PC-3 (cell line): ENCODE results near the gene MSH3. TPM values are rescaled to one million over a fixed set of nuclear protein-coding genes. Genes with fewer than 3 reads are reported as not detected.

Source experiments
- ATAC-seq: fragments of 200-7000 bp; cut with Tn5 transposase; 2 replicates; pipeline ENCODE4 v1.9.1; 2020; ENCODE audit warnings: mild to moderate bottlenecking, moderate library complexity
- BruUV-seq: library from RNA; stranded (reverse); fragments of 400-500 nt; replicated peaks from 2 replicates; lab custom pipeline; 2021; lab: Mats Ljungman, UMichigan
- CTCF ChIA-PET: fragments of 300-600 bp; sonication (Branson Sonifier 250); formaldehyde crosslinking; loops from one replicate; lab custom pipeline; 2022; ENCODE audit warnings: antibody characterized with exemption; lab: Charles Lee
- POLR2A ChIA-PET: fragments of 300-600 bp; sonication (Branson Sonifier 250); formaldehyde crosslinking; loops from one replicate; lab custom pipeline; 2022; ENCODE audit warnings: antibody characterized with exemption; ENCODE audit not compliant: unreplicated experiment; lab: Charles Lee
- DNase-seq: peaks from one replicate; pipeline ENCODE4 v3.0.0-alpha.2; 2015
- H2AFZ ChIP-seq: fragments of 300-600 bp; sonication (generic); 2 replicates; pipeline ENCODE4 v1.6.0; 2016; ENCODE audit warnings: antibody characterized with exemption, low read length
- H3F3A ChIP-seq: fragments of 300-600 bp; sonication (generic); one replicate; pipeline ENCODE4 v1.6.0; 2017; ENCODE audit warnings: antibody characterized with exemption, low read length, control low read depth, mild to moderate bottlenecking; ENCODE audit not compliant: unreplicated experiment
- H3K27ac ChIP-seq: fragments of 300-600 bp; sonication (generic); 2 replicates; pipeline ENCODE4 v1.5.1; 2016; ENCODE audit warnings: mild to moderate bottlenecking, low read length
- H3K27me3 ChIP-seq: fragments of 300-600 bp; sonication (generic); 2 replicates; pipeline ENCODE4 v1.6.1; 2016; ENCODE audit warnings: low read length, mixed read lengths
- H3K36me3 ChIP-seq: fragments of 300-600 bp; sonication (generic); 2 replicates; pipeline ENCODE4 v1.6.1; 2016; ENCODE audit warnings: low read depth, mixed run types, low read length, mixed read lengths
- H3K4me1 ChIP-seq: fragments of 300-600 bp; sonication (generic); 2 replicates; pipeline ENCODE4 v1.5.1; 2016; ENCODE audit warnings: low read length; ENCODE audit not compliant: insufficient read depth
- H3K4me2 ChIP-seq: fragments of 300-600 bp; sonication (generic); 2 replicates; pipeline ENCODE4 v1.6.0; 2016; ENCODE audit warnings: low read length
- H3K4me3 ChIP-seq: fragments of 300-600 bp; sonication (generic); 2 replicates; pipeline ENCODE4 v1.5.1; 2016; ENCODE audit warnings: mild to moderate bottlenecking, low read length, mixed read lengths
- H3K79me2 ChIP-seq: fragments of 300-600 bp; sonication (generic); 2 replicates; pipeline ENCODE4 v1.6.1; 2017; ENCODE audit warnings: low read length, mixed read lengths
- H3K9ac ChIP-seq: fragments of 300-600 bp; sonication (generic); 2 replicates; pipeline ENCODE4 v1.6.0; 2016; ENCODE audit warnings: mild to moderate bottlenecking, low read length
- H3K9me2 ChIP-seq: fragments of 300-600 bp; sonication (generic); replicated peaks from 2 replicates; pipeline ENCODE4 v1.6.1; 2016; ENCODE audit warnings: mixed run types, low read length, mixed read lengths
- H3K9me3 ChIP-seq: fragments of 300-600 bp; sonication (generic); 2 replicates; pipeline ENCODE4 v1.6.1; 2016; ENCODE audit warnings: low read length, mixed read lengths
- H4K20me1 ChIP-seq: fragments of 300-600 bp; sonication (generic); 2 replicates; pipeline ENCODE4 v1.6.1; 2016; ENCODE audit warnings: low read length, mixed read lengths
- EZH2 ChIP-seq: fragments of 300-600 bp; sonication (generic); IDR thresholded peaks from one replicate; pipeline ENCODE4 v1.6.1; 2017; ENCODE audit warnings: antibody characterized with exemption, mild to moderate bottlenecking, low read length; ENCODE audit not compliant: unreplicated experiment
- EZH2phosphoT487 ChIP-seq: fragments of 300-600 bp; sonication (generic); IDR thresholded peaks from 2 replicates; pipeline ENCODE4 v1.6.1; 2018; ENCODE audit warnings: mild to moderate bottlenecking, antibody characterized with exemption, low read length, borderline replicate concordance
- intact Hi-C: fragments of 100-400 bp; cut with micrococcal nuclease; formaldehyde crosslinking; loops from 2 replicates; pipeline ENCODE4 v1.9.0; 2023
- total RNA-seq: library from RNA; depleted of rRNA; stranded (reverse); fragments of >200 nt; gene quantifications from 2 replicates; pipeline ENCODE4 v1.2.3, GENCODE V29; 2014
- TF ChIP-seq, protein P1 (sequence below): fragments of 300-600 bp; sonication (generic); conservative IDR thresholded peaks from 2 replicates; pipeline ENCODE4 v1.5.1; 2017; ENCODE audit warnings: antibody characterized with exemption, low read depth, mild to moderate bottlenecking, low read length

The MSH3 gene
- total RNA-seq, 1 experiment from 2014 or later = 9.0 TPM

DNA sequence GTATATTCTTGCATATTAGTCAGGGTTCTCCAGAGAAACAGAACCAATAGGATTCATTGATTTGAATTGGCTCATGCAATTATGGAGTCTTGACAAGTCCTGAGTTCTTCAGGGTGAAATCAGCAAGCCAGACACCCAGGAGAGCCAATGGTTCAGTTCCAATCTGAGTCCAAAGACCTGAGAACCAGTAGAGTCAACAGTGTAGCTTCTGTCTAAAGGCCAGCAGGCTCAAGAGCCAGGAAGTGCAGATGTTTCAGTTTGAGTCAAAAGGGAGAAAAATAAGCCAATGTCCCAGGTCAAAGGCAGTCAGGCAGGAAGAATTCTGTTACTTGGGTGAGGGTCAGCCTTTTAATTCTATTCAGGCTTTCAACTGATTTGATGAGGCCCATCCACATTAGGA lies 46.6 kb upstream of the MSH3 start:
- ChIA-PET POLR2A (no interaction called here), CTCF (no interaction called here)
- no peak overlapping the region for H2AFZ ChIP-seq
- no peak for DNase-seq
- TF ChIP-seq, protein P1, sequence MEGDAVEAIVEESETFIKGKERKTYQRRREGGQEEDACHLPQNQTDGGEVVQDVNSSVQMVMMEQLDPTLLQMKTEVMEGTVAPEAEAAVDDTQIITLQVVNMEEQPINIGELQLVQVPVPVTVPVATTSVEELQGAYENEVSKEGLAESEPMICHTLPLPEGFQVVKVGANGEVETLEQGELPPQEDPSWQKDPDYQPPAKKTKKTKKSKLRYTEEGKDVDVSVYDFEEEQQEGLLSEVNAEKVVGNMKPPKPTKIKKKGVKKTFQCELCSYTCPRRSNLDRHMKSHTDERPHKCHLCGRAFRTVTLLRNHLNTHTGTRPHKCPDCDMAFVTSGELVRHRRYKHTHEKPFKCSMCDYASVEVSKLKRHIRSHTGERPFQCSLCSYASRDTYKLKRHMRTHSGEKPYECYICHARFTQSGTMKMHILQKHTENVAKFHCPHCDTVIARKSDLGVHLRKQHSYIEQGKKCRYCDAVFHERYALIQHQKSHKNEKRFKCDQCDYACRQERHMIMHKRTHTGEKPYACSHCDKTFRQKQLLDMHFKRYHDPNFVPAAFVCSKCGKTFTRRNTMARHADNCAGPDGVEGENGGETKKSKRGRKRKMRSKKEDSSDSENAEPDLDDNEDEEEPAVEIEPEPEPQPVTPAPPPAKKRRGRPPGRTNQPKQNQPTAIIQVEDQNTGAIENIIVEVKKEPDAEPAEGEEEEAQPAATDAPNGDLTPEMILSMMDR = no peak
- TF ChIP-seq EZH2 = no peak
- ATAC-seq = no peak
- no peaks in the 10 kb centered on the region for H3F3A ChIP-seq
- H3K9me2 ChIP-seq = no peaks in the 10 kb centered on the region
- no peaks in the 10 kb centered on the region for H3K4me1 ChIP-seq
- no peak overlapping the region for H3K27ac ChIP-seq
- BruUV-seq = no TSS peak
- H3K4me3 ChIP-seq = no peak overlapping the region
- no peak overlapping the region for H3K9ac ChIP-seq
- no peaks in the 10 kb centered on the region for H4K20me1 ChIP-seq
- no peaks in the 10 kb centered on the region for H3K79me2 ChIP-seq
- intact Hi-C loops = no loop called here
- H3K27me3 ChIP-seq = no peaks in the 10 kb centered on the region
- no peaks in the 10 kb centered on the region for H3K9me3 ChIP-seq
- H3K4me2 ChIP-seq = no peak overlapping the region
- H3K36me3 ChIP-seq = no peaks in the 10 kb centered on the region

- no peak for ATAC-seq
- DNase-seq = no peak
- POLR2A ChIA-PET = no interaction called here
- H4K20me1 ChIP-seq = no peaks in the 10 kb centered on the region
- H3K9me2 ChIP-seq = no peaks in the 10 kb centered on the region
- no peak overlapping the region for H3K4me2 ChIP-seq
- H3K27ac ChIP-seq = no peak overlapping the region
- intact Hi-C loops = no loop called here
- CTCF ChIA-PET = no interaction called here
- no peaks in the 10 kb centered on the region for H3K79me2 ChIP-seq
- no peak overlapping the region for H3K9ac ChIP-seq
- BruUV-seq = no TSS peak
- no peaks in the 10 kb centered on the region for H3K27me3 ChIP-seq
- TF ChIP-seq, protein P1 = no peak
- no peak for TF ChIP-seq EZH2
- no peak for TF ChIP-seq EZH2phosphoT487
- H3F3A ChIP-seq = no peaks in the 10 kb centered on the region
- H3K4me1 ChIP-seq = no peaks in the 10 kb centered on the region
- no peak overlapping the region for H3K4me3 ChIP-seq
- no peaks in the 10 kb centered on the region for H3K36me3 ChIP-seq
- no peaks in the 10 kb centered on the region for H3K9me3 ChIP-seq
- H2AFZ ChIP-seq = no peak overlapping the region
Measured at GRCh38 chr5:80608731-80609130, 45.7 kb upstream of the MSH3 start.

DNA sequence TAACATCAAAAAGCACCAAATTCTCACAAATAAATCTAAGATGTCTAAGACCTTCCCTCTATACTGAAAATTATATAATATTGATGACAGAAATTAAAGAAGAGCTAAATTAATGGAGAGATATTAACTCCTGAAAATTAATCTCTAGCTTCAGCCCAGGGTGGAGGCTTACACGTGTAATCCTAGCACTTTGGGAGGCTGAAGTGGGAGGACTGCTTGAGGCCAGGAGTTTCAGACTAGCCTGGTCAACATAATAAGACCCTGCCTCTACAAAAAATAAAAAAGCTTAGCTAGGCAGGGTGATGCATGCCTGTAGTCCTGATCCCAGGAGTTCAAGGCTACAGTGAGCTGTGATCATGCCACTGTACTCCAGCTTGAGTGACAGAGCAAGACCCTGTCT lies 44.8 kb upstream of the MSH3 start:
- CTCF ChIA-PET = no interaction called here

More for the DNA sequence above, 44.8 kb upstream of the MSH3 start:
- ATAC-seq (no peak), DNase-seq (no peak)
- Histone ChIP-seq H3K79me2 (no peaks in the 10 kb centered on the region), H3K36me3 (no peaks in the 10 kb centered on the region), H3K9ac (no peak overlapping the region), H3K9me2 (no peaks in the 10 kb centered on the region), H3K4me3 (no peak overlapping the region), H3F3A (no peaks in the 10 kb centered on the region), H2AFZ (no peak overlapping the region), H4K20me1 (no peaks in the 10 kb centered on the region), H3K27me3 (no peaks in the 10 kb centered on the region), H3K4me1 (no peaks in the 10 kb centered on the region), H3K4me2 (no peak overlapping the region), H3K27ac (no peak overlapping the region), H3K9me3 (no peaks in the 10 kb centered on the region)
- POLR2A ChIA-PET = no interaction called here
- intact Hi-C loops = no loop called here
- BruUV-seq = no TSS peak
- no peak for TF ChIP-seq EZH2
- TF ChIP-seq, protein P1 = no peak
- no peak for TF ChIP-seq EZH2phosphoT487
